Lung microvascular endothelial cell (primary cell): ENCODE measurements around the gene BRD3. TPM values are rescaled to one million over a fixed set of nuclear protein-coding genes. Genes with fewer than 3 reads are reported as not detected.
A peak's percentile ranks its signal among the peaks of the same experiment; 100 is the strongest.

Experiments used
- DNase-seq, 2 donors: peaks; one replicate each; pipeline versions ENCODE4 v3.0.0 to v3.0.0-alpha.2; 2010; ENCODE audit warnings: low read depth in 2 of 2
- total RNA-seq: library from RNA; depleted of rRNA; stranded (reverse); fragments of >200 nt; gene quantifications from 2 replicates; pipeline ENCODE4 v1.2.1, GENCODE V29; 2014

Gene BRD3
- total RNA-seq, 1 donor from 2014 or later = 7.1 TPM

GRCh38 chr9:134039386-134040175 is 28.2 kb downstream of the BRD3 start:
- no peak for DNase-seq

GRCh38 chr9:134037641-134038040 is 30.2 kb downstream of the BRD3 start:
- DNase-seq = no peak

GRCh38 chr9:134036130-134036529 is 31.7 kb downstream of the BRD3 start:
- DNase-seq = no peak

GRCh38 chr9:134035041-134036039 is 32.5 kb downstream of the BRD3 start:
- no peak for DNase-seq

- DNase-seq = no peak
Measured at GRCh38 chr9:134034215-134035040, 33.4 kb downstream of the BRD3 start.

GRCh38 chr9:134033516-134034214 is 34.2 kb downstream of the BRD3 start:
- no peak for DNase-seq

- no peak for DNase-seq
Measured at GRCh38 chr9:134032456-134033222, 35.2 kb downstream of the BRD3 start.

GRCh38 chr9:134031783-134032182 is 36.0 kb downstream of the BRD3 start:
- no peak for DNase-seq

- no peak for DNase-seq
Measured at GRCh38 chr9:134030821-134031470, 36.9 kb downstream of the BRD3 start.

- no peak for DNase-seq
Measured at GRCh38 chr9:134029248-134030226, 38.3 kb downstream of the BRD3 start.

- DNase-seq = no peak
Measured at GRCh38 chr9:134028575-134029247, 39.1 kb downstream of the BRD3 start.

- DNase-seq = no peak
Measured at GRCh38 chr9:134028076-134028475, 39.8 kb downstream of the BRD3 start.

GRCh38 chr9:134027561-134027960 is 40.3 kb downstream of the BRD3 start:
- no peak for DNase-seq

GRCh38 chr9:134026981-134027380 is 40.8 kb downstream of the BRD3 start:
- DNase-seq = no peak

- no peak for DNase-seq
Measured at GRCh38 chr9:134026581-134026980, 41.2 kb downstream of the BRD3 start.

- peak; percentile 23 to 43 for DNase-seq
Measured at GRCh38 chr9:134025606-134026541, 42.0 kb downstream of the BRD3 start.
